ENCODE measurements around the gene LMF1.

DNA sequence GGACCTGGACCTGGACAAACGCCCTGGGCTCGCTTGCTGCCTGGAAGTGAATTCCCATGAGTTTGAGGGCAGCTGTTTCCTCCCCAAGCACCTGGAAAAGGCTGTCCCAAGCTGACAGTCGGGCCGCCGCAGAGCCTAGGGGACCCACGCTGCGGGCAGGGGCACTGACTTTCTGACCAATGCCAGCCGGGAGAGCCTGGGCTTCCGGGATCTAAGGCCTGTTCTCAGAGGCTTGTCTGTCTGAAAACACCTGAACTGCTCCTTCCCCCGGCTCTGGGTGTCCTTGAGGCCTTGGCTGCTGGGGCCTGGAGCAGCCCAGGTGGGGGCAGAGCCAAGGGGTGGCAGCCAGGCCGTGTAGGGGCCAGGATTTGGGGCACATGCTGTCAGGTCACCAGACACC is 72.6 kb downstream of the LMF1 start:
- TF ChIP-seq CTCF (conservative IDR thresholded peaks at IDR 0.05; ENCODE audit: low read length) (no peak), EZH2phosphoT487 (IDR thresholded peaks at IDR 0.05; ENCODE audit: borderline replicate concordance, low read depth, low read length) (no peak)

Data from OCI-LY7 (cell line).